HEK293 (cell line): ENCODE measurements around the gene KIAA1671.
A peak's percentile ranks its signal among the peaks of the same experiment; 100 is the strongest.

Experiments used
- GLI2 ChIP-seq: fragments of 450-650 bp; formaldehyde crosslinking; IDR thresholded peaks from 2 replicates; pipeline ENCODE4; 2017; ENCODE audit warnings: missing biosample characterization, missing genetic modification characterization, low read depth, borderline replicate concordance
- GLIS2 ChIP-seq: fragments of 450-650 bp; formaldehyde crosslinking; IDR thresholded peaks from 2 replicates; pipeline ENCODE4 v1.5.1; 2016; ENCODE audit warnings: missing biosample characterization, missing genetic modification characterization
- YY1 ChIP-seq: fragments of 450-650 bp; formaldehyde crosslinking; IDR thresholded peaks from 2 replicates; pipeline ENCODE4 v1.5.1; 2018; ENCODE audit warnings: missing biosample characterization, missing genetic modification characterization
- ZNF114 ChIP-seq: fragments of 450-650 bp; formaldehyde crosslinking; IDR thresholded peaks from 2 replicates; pipeline ENCODE4 v1.5.0; 2017; ENCODE audit warnings: missing biosample characterization, missing genetic modification characterization
- ZNF138 ChIP-seq: fragments of 450-650 bp; formaldehyde crosslinking; IDR thresholded peaks from 2 replicates; pipeline ENCODE4 v1.5.1; 2016; ENCODE audit warnings: missing biosample characterization, missing genetic modification characterization, borderline replicate concordance
- ZNF621 ChIP-seq: fragments of 450-650 bp; formaldehyde crosslinking; IDR thresholded peaks from 2 replicates; pipeline ENCODE4 v1.5.1; 2017; ENCODE audit warnings: missing biosample characterization, missing genetic modification characterization
- TF ChIP-seq, protein P1 (sequence below): fragments of 450-650 bp; formaldehyde crosslinking; IDR thresholded peaks from 2 replicates; pipeline ENCODE4 v1.5.1; 2016; ENCODE audit warnings: missing biosample characterization, missing genetic modification characterization
- TF ChIP-seq, protein P2 (sequence below): fragments of 450-650 bp; formaldehyde crosslinking; IDR thresholded peaks from 2 replicates; pipeline ENCODE4 v1.5.1; 2017; ENCODE audit warnings: missing biosample characterization, missing genetic modification characterization

DNA sequence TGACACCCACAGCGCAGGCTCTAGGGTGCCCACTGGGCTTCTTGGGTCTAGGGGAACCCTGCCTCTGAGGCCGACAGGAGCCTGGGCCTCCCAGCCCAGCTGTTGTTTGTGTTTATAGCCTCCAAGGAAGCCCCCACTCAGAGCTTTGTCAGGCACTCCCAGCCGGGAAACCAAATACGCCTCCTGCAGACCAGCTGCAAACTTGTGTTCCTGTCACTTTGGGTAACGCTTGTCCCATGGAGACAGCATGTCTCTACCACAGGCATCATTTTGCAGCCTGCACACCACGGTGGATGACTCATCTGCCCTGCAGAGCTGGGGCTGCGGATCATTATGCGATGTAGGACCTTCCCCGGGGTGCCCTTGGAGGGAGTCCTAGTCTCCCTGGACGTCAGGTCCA lies 206.5 kb downstream of the KIAA1671 start:
- TF ChIP-seq ZNF138 (tag by site-specific recombination) (no peak), ZNF621 (no peak), GLI2 (no peak), YY1 (tag by site-specific recombination) (no peak), ZNF114 (tag by site-specific recombination) (no peak), GLIS2 (tag by site-specific recombination) (peak; percentile 66)
- TF ChIP-seq, protein P1, sequence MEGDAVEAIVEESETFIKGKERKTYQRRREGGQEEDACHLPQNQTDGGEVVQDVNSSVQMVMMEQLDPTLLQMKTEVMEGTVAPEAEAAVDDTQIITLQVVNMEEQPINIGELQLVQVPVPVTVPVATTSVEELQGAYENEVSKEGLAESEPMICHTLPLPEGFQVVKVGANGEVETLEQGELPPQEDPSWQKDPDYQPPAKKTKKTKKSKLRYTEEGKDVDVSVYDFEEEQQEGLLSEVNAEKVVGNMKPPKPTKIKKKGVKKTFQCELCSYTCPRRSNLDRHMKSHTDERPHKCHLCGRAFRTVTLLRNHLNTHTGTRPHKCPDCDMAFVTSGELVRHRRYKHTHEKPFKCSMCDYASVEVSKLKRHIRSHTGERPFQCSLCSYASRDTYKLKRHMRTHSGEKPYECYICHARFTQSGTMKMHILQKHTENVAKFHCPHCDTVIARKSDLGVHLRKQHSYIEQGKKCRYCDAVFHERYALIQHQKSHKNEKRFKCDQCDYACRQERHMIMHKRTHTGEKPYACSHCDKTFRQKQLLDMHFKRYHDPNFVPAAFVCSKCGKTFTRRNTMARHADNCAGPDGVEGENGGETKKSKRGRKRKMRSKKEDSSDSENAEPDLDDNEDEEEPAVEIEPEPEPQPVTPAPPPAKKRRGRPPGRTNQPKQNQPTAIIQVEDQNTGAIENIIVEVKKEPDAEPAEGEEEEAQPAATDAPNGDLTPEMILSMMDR (tag by site-specific recombination): no peak
- TF ChIP-seq, protein P2, sequence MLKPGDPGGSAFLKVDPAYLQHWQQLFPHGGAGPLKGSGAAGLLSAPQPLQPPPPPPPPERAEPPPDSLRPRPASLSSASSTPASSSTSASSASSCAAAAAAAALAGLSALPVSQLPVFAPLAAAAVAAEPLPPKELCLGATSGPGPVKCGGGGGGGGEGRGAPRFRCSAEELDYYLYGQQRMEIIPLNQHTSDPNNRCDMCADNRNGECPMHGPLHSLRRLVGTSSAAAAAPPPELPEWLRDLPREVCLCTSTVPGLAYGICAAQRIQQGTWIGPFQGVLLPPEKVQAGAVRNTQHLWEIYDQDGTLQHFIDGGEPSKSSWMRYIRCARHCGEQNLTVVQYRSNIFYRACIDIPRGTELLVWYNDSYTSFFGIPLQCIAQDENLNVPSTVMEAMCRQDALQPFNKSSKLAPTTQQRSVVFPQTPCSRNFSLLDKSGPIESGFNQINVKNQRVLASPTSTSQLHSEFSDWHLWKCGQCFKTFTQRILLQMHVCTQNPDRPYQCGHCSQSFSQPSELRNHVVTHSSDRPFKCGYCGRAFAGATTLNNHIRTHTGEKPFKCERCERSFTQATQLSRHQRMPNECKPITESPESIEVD: no peak
